WTC11 (cell line): ENCODE data around the gene TMEM245. TPM values are rescaled to one million over a fixed set of nuclear protein-coding genes. Genes with fewer than 3 reads are reported as not detected.

Experiments used
- CREM ChIP-seq: sonication (generic); formaldehyde crosslinking; IDR thresholded peaks from 2 replicates; pipeline ENCODE4 v1.8.1; 2022; ENCODE audit warnings: mild to moderate bottlenecking, missing genetic modification reagents, moderate library complexity
- ELF4 ChIP-seq: sonication (generic); formaldehyde crosslinking; IDR thresholded peaks from 2 replicates; pipeline ENCODE4 v1.8.1; 2022; ENCODE audit warnings: low read depth, mild to moderate bottlenecking, moderate library complexity, missing genetic modification reagents
- FOXP4 ChIP-seq: sonication (generic); formaldehyde crosslinking; IDR thresholded peaks from 2 replicates; pipeline ENCODE4 v1.8.0; 2022; ENCODE audit warnings: mild to moderate bottlenecking, missing genetic modification reagents
- NFYB ChIP-seq: sonication (generic); formaldehyde crosslinking; conservative IDR thresholded peaks from 2 replicates; pipeline ENCODE4 v1.8.0; 2022; ENCODE audit warnings: low read depth, missing genetic modification reagents
- NR1H2 ChIP-seq: sonication (generic); formaldehyde crosslinking; IDR thresholded peaks from 2 replicates; pipeline ENCODE4 v1.9.0; 2021; ENCODE audit warnings: mild to moderate bottlenecking, moderate library complexity, missing genetic modification reagents
- NR2C2 ChIP-seq: sonication (generic); formaldehyde crosslinking; IDR thresholded peaks from 2 replicates; pipeline ENCODE4 v1.8.0; 2022; ENCODE audit warnings: mild to moderate bottlenecking, missing genetic modification reagents
- OVOL2 ChIP-seq: fragments of 250-450 bp; sonication (Bioruptor Pico); IDR thresholded peaks from 2 replicates; pipeline ENCODE4 v1.9.0; 2021; ENCODE audit warnings: mild to moderate bottlenecking, borderline replicate concordance
- RELA ChIP-seq: sonication (generic); formaldehyde crosslinking; IDR thresholded peaks from 2 replicates; pipeline ENCODE4 v1.8.1; 2022; ENCODE audit warnings: missing genetic modification reagents, mild to moderate bottlenecking, borderline replicate concordance
- RORB ChIP-seq: fragments of 250-450 bp; sonication (Bioruptor Pico); IDR thresholded peaks from 2 replicates; pipeline ENCODE4 v1.9.0; 2021; ENCODE audit warnings: mild to moderate bottlenecking
- SOX15 ChIP-seq: fragments of 250-450 bp; sonication (Bioruptor Pico); IDR thresholded peaks from 2 replicates; pipeline ENCODE4 v1.9.0; 2021; ENCODE audit warnings: mild to moderate bottlenecking
- STAT6 ChIP-seq: sonication (generic); formaldehyde crosslinking; conservative IDR thresholded peaks from 2 replicates; pipeline ENCODE4 v1.8.1; 2023; ENCODE audit warnings: mild to moderate bottlenecking, low read depth, missing genetic modification reagents, moderate library complexity
- TEAD1 ChIP-seq: sonication (generic); formaldehyde crosslinking; IDR thresholded peaks from 2 replicates; pipeline ENCODE4 v1.8.0; 2022; ENCODE audit warnings: mild to moderate bottlenecking, missing genetic modification reagents
- ZNF232 ChIP-seq: sonication (generic); formaldehyde crosslinking; IDR thresholded peaks from 2 replicates; pipeline ENCODE4 v1.8.0; 2022; ENCODE audit warnings: mild to moderate bottlenecking, missing genetic modification reagents
- ZNF263 ChIP-seq: sonication (generic); formaldehyde crosslinking; IDR thresholded peaks from 2 replicates; pipeline ENCODE4 v1.8.1; 2022; ENCODE audit warnings: low read depth, mild to moderate bottlenecking, moderate library complexity, missing genetic modification reagents
- ZNF423 ChIP-seq: fragments of 250-450 bp; sonication (Bioruptor Pico); IDR thresholded peaks from 2 replicates; pipeline ENCODE4 v2.1.2; 2022; ENCODE audit warnings: mild to moderate bottlenecking, moderate library complexity
- ZNF425 ChIP-seq: fragments of 250-450 bp; sonication (Bioruptor Pico); conservative IDR thresholded peaks from 2 replicates; pipeline ENCODE4 v1.9.0; 2021; ENCODE audit warnings: mild to moderate bottlenecking
- ZNF671 ChIP-seq: fragments of 250-450 bp; sonication (Bioruptor Pico); IDR thresholded peaks from 2 replicates; pipeline ENCODE4 v1.8.0; 2021; ENCODE audit warnings: mild to moderate bottlenecking
- total RNA-seq: library from RNA; stranded (reverse); gene quantifications from 3 replicates; pipeline ENCODE4 v1.2.3, GENCODE V29; 2021
- TF ChIP-seq, protein P1 (sequence below): fragments of 200-600 bp; IDR thresholded peaks from 2 replicates; pipeline ENCODE4 v1.8.0; 2022; ENCODE audit warnings: antibody characterized with exemption
- TF ChIP-seq, protein P2 (sequence below): sonication (generic); formaldehyde crosslinking; IDR thresholded peaks from 2 replicates; pipeline ENCODE4 v1.8.1; 2022; ENCODE audit warnings: missing genetic modification reagents, borderline replicate concordance
- TF ChIP-seq, protein P3 (sequence below): fragments of 250-450 bp; sonication (Bioruptor Pico); IDR thresholded peaks from 2 replicates; pipeline ENCODE4 v1.9.0; 2021; ENCODE audit warnings: mild to moderate bottlenecking
- TF ChIP-seq, protein P4 (sequence below): fragments of 250-450 bp; sonication (Bioruptor Pico); IDR thresholded peaks from 2 replicates; pipeline ENCODE4 v1.9.0; 2021; ENCODE audit warnings: mild to moderate bottlenecking
- TF ChIP-seq, protein P5 (sequence below): sonication (generic); formaldehyde crosslinking; IDR thresholded peaks from 2 replicates; pipeline ENCODE4 v1.8.0; 2022; ENCODE audit warnings: mild to moderate bottlenecking, missing genetic modification reagents
- TF ChIP-seq, protein P6 (sequence below): fragments of 250-450 bp; sonication (Bioruptor Pico); IDR thresholded peaks from 2 replicates; pipeline ENCODE4 v1.8.0; 2021; ENCODE audit warnings: mild to moderate bottlenecking

TMEM245 gene
- total RNA-seq, 1 experiment from 2014 or later: 40.8 TPM

DNA sequence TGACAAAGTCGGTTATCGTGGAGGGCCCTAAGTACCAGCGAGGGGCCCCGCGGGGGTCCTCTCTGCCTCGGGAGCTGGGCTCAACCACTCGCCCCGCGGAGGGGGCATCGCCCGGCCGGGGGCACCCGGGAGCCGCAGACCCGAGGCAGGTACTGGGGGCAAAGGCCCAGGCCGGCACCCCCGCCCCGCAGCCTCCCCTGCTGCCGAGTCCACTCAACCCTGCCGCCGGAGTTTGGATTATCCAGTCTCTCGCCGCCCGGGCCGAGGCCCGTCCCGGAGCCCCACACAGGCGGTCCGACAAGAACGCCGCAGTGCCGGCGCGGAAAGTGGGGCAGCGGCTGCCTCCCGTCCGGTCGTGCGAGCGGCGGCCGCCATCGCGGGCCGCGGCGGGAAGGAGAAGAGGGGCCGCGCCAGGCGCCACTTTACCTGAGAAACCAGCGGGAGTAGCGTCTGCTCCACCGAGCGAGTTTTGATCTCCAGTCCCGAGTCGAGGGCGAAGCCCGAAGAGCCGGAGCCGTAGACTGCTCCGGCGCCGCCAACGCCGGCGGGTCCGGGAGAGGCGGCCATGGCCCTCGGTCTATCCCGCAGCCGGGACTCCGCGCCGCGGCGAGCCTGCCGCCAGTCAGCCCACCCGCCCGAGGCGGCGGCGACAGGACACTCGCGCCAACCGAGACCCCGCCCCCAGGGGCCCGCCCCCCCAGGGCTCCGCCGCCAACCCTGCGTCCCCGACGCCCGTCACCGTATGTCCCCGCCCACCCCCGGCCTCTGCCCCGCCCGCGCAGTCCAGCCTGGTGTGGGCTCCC is 106.7 kb downstream of the TMEM245 start, which contains the start of gene CTNNAL1 (continued):
- TF ChIP-seq, protein P1, sequence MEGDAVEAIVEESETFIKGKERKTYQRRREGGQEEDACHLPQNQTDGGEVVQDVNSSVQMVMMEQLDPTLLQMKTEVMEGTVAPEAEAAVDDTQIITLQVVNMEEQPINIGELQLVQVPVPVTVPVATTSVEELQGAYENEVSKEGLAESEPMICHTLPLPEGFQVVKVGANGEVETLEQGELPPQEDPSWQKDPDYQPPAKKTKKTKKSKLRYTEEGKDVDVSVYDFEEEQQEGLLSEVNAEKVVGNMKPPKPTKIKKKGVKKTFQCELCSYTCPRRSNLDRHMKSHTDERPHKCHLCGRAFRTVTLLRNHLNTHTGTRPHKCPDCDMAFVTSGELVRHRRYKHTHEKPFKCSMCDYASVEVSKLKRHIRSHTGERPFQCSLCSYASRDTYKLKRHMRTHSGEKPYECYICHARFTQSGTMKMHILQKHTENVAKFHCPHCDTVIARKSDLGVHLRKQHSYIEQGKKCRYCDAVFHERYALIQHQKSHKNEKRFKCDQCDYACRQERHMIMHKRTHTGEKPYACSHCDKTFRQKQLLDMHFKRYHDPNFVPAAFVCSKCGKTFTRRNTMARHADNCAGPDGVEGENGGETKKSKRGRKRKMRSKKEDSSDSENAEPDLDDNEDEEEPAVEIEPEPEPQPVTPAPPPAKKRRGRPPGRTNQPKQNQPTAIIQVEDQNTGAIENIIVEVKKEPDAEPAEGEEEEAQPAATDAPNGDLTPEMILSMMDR: no peak
- TF ChIP-seq NR2C2 (CRISPR knock-in tag): no peak
- no peak for TF ChIP-seq CREM (CRISPR knock-in tag)
- TF ChIP-seq, protein P2, sequence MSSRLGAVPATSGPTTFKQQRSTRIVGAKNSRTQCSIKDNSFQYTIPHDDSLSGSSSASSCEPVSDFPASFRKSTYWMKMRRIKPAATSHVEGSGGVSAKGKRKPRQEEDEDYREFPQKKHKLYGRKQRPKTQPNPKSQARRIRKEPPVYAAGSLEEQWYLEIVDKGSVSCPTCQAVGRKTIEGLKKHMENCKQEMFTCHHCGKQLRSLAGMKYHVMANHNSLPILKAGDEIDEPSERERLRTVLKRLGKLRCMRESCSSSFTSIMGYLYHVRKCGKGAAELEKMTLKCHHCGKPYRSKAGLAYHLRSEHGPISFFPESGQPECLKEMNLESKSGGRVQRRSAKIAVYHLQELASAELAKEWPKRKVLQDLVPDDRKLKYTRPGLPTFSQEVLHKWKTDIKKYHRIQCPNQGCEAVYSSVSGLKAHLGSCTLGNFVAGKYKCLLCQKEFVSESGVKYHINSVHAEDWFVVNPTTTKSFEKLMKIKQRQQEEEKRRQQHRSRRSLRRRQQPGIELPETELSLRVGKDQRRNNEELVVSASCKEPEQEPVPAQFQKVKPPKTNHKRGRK (CRISPR knock-in tag): no peak
- no peak for TF ChIP-seq ZNF423 (CRISPR knock-in tag)
- TF ChIP-seq RELA: no peak
- TF ChIP-seq, protein P3, sequence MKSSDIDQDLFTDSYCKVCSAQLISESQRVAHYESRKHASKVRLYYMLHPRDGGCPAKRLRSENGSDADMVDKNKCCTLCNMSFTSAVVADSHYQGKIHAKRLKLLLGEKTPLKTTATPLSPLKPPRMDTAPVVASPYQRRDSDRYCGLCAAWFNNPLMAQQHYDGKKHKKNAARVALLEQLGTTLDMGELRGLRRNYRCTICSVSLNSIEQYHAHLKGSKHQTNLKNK (CRISPR knock-in tag): no peak
- no peak for TF ChIP-seq RORB (CRISPR knock-in tag)
- no peak for TF ChIP-seq ZNF232 (CRISPR knock-in tag)
- TF ChIP-seq, protein P4, sequence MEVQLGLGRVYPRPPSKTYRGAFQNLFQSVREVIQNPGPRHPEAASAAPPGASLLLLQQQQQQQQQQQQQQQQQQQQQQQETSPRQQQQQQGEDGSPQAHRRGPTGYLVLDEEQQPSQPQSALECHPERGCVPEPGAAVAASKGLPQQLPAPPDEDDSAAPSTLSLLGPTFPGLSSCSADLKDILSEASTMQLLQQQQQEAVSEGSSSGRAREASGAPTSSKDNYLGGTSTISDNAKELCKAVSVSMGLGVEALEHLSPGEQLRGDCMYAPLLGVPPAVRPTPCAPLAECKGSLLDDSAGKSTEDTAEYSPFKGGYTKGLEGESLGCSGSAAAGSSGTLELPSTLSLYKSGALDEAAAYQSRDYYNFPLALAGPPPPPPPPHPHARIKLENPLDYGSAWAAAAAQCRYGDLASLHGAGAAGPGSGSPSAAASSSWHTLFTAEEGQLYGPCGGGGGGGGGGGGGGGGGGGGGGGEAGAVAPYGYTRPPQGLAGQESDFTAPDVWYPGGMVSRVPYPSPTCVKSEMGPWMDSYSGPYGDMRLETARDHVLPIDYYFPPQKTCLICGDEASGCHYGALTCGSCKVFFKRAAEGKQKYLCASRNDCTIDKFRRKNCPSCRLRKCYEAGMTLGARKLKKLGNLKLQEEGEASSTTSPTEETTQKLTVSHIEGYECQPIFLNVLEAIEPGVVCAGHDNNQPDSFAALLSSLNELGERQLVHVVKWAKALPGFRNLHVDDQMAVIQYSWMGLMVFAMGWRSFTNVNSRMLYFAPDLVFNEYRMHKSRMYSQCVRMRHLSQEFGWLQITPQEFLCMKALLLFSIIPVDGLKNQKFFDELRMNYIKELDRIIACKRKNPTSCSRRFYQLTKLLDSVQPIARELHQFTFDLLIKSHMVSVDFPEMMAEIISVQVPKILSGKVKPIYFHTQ (CRISPR knock-in tag): 0 out of 2 replicates have a peak, but pooled peaks have one; percentile 24
- TF ChIP-seq, protein P5, sequence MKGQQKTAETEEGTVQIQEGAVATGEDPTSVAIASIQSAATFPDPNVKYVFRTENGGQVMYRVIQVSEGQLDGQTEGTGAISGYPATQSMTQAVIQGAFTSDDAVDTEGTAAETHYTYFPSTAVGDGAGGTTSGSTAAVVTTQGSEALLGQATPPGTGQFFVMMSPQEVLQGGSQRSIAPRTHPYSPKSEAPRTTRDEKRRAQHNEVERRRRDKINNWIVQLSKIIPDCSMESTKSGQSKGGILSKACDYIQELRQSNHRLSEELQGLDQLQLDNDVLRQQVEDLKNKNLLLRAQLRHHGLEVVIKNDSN (CRISPR knock-in tag): no peak
- no peak for TF ChIP-seq OVOL2 (CRISPR knock-in tag)
- no peak for TF ChIP-seq ELF4 (CRISPR knock-in tag)
- no peak for TF ChIP-seq STAT6 (CRISPR knock-in tag)
- TF ChIP-seq, protein P6, sequence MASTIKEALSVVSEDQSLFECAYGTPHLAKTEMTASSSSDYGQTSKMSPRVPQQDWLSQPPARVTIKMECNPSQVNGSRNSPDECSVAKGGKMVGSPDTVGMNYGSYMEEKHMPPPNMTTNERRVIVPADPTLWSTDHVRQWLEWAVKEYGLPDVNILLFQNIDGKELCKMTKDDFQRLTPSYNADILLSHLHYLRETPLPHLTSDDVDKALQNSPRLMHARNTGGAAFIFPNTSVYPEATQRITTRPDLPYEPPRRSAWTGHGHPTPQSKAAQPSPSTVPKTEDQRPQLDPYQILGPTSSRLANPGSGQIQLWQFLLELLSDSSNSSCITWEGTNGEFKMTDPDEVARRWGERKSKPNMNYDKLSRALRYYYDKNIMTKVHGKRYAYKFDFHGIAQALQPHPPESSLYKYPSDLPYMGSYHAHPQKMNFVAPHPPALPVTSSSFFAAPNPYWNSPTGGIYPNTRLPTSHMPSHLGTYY (CRISPR knock-in tag): no peak
- TF ChIP-seq ZNF425: no peak
- TF ChIP-seq FOXP4 (CRISPR knock-in tag): no peak
- no peak for TF ChIP-seq ZNF263
- no peak for TF ChIP-seq SOX15 (CRISPR knock-in tag)
- no peak for TF ChIP-seq NR1H2
- 0 out of 2 replicates have a peak, but pooled peaks have one; percentile 48 for TF ChIP-seq ZNF671 (CRISPR knock-in tag)
- no peak for TF ChIP-seq TEAD1
- TF ChIP-seq NFYB (CRISPR knock-in tag): no peak; the same call in 1 of the 2 replicates
